C4-2B (cell line): ENCODE results near the gene MGME1.

ENCODE experiments used
- H3K27ac ChIP-seq: fragments of 450-650 bp; 2 replicates; pipeline ENCODE4 v1.5.1; 2017
- CTCF ChIP-seq: fragments of 450-650 bp; conservative IDR thresholded peaks from 2 replicates; pipeline ENCODE4 v1.5.1; 2017; ENCODE audit warnings: mild to moderate bottlenecking
- ZFX ChIP-seq: fragments of 450-650 bp; IDR thresholded peaks from 2 replicates; pipeline ENCODE4 v1.6.1; 2017

The MGME1 gene

GRCh38 chr20:17968366-17969277, at the start of gene MGME1, which contains the start of gene SNX5:
MGME1 (plus strand) TSS chr20:17969018; CDS start chr20:17969860, 842 bp downstream.
SNX5 (minus strand) TSS chr20:17968794; CDS start chr20:17968425, 369 bp downstream.
- H3K27ac ChIP-seq: peak within 1 kb of the TSS; percentile 98
- TF ChIP-seq CTCF (no peak), ZFX (peak; percentile 84)

GRCh38 chr20:17919149-17919548, 49.7 kb upstream of the MGME1 start:
- H3K27ac ChIP-seq: no peak overlapping the region
- TF ChIP-seq CTCF (no peak), ZFX (no peak)

GRCh38 chr20:17921774-17922173, 47.0 kb upstream of the MGME1 start:
- no peak for TF ChIP-seq ZFX
- TF ChIP-seq CTCF: no peak
- H3K27ac ChIP-seq: no peak overlapping the region

- TF ChIP-seq ZFX: no peak
- TF ChIP-seq CTCF: no peak
- H3K27ac ChIP-seq: 0 out of 2 replicates have a peak overlapping the region, but pooled peaks have one; percentile 8
These were observed 43.5 kb upstream of the MGME1 start for GRCh38 chr20:17925141-17925939.

- no peak for TF ChIP-seq ZFX
- no peak for TF ChIP-seq CTCF
- H3K27ac ChIP-seq: peak overlapping the region; percentile 8; the same call in 1 of the 2 replicates
These were observed 42.9 kb upstream of the MGME1 start for GRCh38 chr20:17925940-17926300.

DNA sequence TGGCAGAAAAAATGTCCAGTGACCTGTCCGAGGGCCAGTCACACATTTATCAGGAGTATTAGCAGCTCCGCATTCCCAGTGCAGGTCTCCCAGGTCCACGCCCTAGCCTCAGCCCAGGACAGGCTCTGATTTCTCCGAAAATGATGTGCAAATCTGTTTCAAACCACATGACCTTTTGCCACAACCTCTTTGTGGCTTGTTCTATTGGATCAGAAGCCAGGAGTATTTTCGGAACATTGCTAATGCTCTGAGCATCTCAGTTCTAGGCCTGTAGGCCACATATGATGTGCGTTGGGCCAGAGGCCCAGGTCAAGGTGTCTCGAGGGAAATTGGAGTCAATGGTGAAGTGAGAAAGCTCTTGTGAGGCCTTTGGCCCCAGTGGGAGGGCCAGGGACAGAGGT, 40.6 kb upstream of the MGME1 start:
- H3K27ac ChIP-seq: peak overlapping the region; percentile 77

More for the DNA sequence above, 40.6 kb upstream of the MGME1 start:
- no peak for TF ChIP-seq CTCF
- TF ChIP-seq ZFX: peak; percentile 36; the same call in 1 of the 2 replicates
